Peyer's patch (tissue), 4 donors: ENCODE measurements around the gene SERPINA3.

ENCODE experiments used
- CTCF ChIP-seq, 6 experiments: fragments of 450-650 bp in 4 of 6; fragments of 200-600 bp in 2 of 6; sonication (generic) in 1 of 6; IDR thresholded peaks; one replicate each; pipeline ENCODE4 v1.5.1; 2017 to 2019; ENCODE audit warnings: antibody characterized with exemption in 6 of 6, mild to moderate bottlenecking in 3 of 6, moderate library complexity in 1 of 6
- POLR2A ChIP-seq, 2 donors: fragments of 450-650 bp; IDR thresholded peaks; one replicate each; pipeline ENCODE4 v1.5.1; 2017; ENCODE audit warnings: antibody characterized with exemption in 2 of 2, mild to moderate bottlenecking in 2 of 2, moderate library complexity in 2 of 2

- no peak for TF ChIP-seq CTCF (IDR thresholded peaks at IDR 0.05)
- no peak for TF ChIP-seq POLR2A (IDR thresholded peaks at IDR 0.05)
These were observed 19.7 kb upstream of the SERPINA3 start for GRCh38 chr14:94592457-94592856.
